ENCODE measurements around the gene RPL14.

DNA sequence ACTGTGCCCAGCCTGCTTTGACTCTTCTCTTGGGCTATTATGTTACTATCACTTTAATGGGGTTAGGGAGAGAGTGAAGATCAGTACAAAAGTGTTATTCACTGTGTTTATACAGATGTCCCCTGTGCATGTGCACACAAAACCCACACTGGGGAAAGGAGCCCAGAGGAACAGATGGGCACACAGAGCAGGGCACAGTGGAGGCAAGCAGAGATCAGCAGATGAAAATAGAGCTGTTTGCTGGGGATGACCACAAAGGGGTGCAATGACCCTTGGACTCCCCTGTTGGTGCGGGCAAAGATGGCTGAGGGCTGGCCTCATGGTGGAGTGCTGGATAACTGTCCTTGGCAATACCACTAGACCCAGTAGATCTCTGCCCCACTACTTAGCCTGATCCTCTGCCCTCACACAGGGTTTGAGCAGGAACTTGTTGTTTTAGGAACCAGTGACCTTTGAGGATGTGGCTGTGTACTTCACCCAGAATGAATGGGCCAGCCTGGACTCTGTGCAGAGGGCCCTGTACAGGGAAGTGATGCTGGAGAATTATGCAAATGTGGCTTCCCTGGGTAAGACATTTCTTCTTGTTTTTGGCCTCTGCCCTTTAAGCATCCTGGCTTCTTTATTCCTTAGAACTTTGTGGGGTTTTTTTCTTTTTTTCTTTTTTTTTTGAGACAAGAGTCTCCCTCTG is 54.0 kb downstream of the RPL14 start:
- TF ChIP-seq EZH2phosphoT487 (conservative IDR thresholded peaks at IDR 0.05; ENCODE audit: low read length) (no peak), CTCF (IDR thresholded peaks at IDR 0.05; ENCODE audit: insufficient read depth, low read length, poor library complexity, severe bottlenecking) (no peak)
